GM12878 (cell line): ENCODE results near the gene FAM162B. TPM values are rescaled to one million over a fixed set of nuclear protein-coding genes. Genes with fewer than 3 reads are reported as not detected.

ENCODE experiments used
- ATAC-seq: fragments of 200-7000 bp; cut with Tn5 transposase; 3 replicates; pipeline ENCODE4 v1.9.1; 2020; ENCODE audit warnings: mild to moderate bottlenecking, moderate library complexity
- BruUV-seq: library from RNA; stranded (reverse); fragments of 400-500 nt; replicated peaks from 2 replicates; lab custom pipeline; 2021; lab: Mats Ljungman, UMichigan
- CTCF ChIA-PET: fragments of 300-600 bp; sonication (Branson Sonifier 250); formaldehyde crosslinking; extraction: SDS; loops from one replicate; lab custom pipeline; 2021; ENCODE audit warnings: inconsistent platforms; lab: Yijun Ruan, JAX
- POLR2A ChIA-PET: fragments of 350-600 bp; formaldehyde crosslinking; extraction: SDS; loops from one replicate; lab custom pipeline; 2021; ENCODE audit warnings: inconsistent platforms; lab: Charles Lee
- RAD21 ChIA-PET: fragments of 300-600 bp; sonication (Branson Sonifier 250); formaldehyde crosslinking; loops from one replicate; lab custom pipeline; 2023; ENCODE audit warnings: antibody characterized with exemption; ENCODE audit not compliant: unreplicated experiment; lab: Charles Lee
- SMC1A ChIA-PET: fragments of 300-600 bp; sonication (Branson Sonifier 250); formaldehyde crosslinking; loops from one replicate; lab custom pipeline; 2023; ENCODE audit not compliant: unreplicated experiment, uncharacterized antibody; lab: Charles Lee
- DNase-seq: peaks from one replicate; pipeline ENCODE4 v3.0.0-alpha.2; 2011; ENCODE audit warnings: low read depth, low spot score
- FAIRE-seq: peaks from 3 replicates; lab custom pipeline; 2011; peaks lifted over from hg19 to GRCh38; lab: Jason Lieb, UNC
- H2AFZ ChIP-seq: 2 replicates; pipeline ENCODE4 v1.6.0; 2011; ENCODE audit warnings: low read depth, low read length, control low read depth; ENCODE audit not compliant: control insufficient read depth
- H3K27ac ChIP-seq: 2 replicates; pipeline ENCODE4 v1.5.1; 2011; ENCODE audit warnings: control low read depth; ENCODE audit not compliant: control insufficient read depth, insufficient read depth
- H3K27me3 ChIP-seq, 2 experiments: replicated peaks in 1 of 2; 2 replicates each; pipeline versions ENCODE4 v1.6.0 to v1.6.1; 2011; ENCODE audit warnings: low read length in 1 of 2; ENCODE audit not compliant: control insufficient read depth in 2 of 2, insufficient read depth in 2 of 2
- H3K36me3 ChIP-seq, 2 experiments: 2 replicates each; pipeline ENCODE4 v1.5.1; 2011; ENCODE audit warnings: low read length in 1 of 2; ENCODE audit not compliant: control insufficient read depth in 2 of 2, insufficient read depth in 2 of 2
- H3K4me1 ChIP-seq: 2 replicates; pipeline ENCODE4 v1.6.1; 2011; ENCODE audit warnings: mild to moderate bottlenecking, low read length, moderate library complexity, mixed read lengths; ENCODE audit not compliant: control insufficient read depth, insufficient read depth
- H3K4me2 ChIP-seq: 2 replicates; pipeline ENCODE4 v1.6.0; 2011; ENCODE audit warnings: control low read depth; ENCODE audit not compliant: control insufficient read depth, insufficient read depth
- H3K4me3 ChIP-seq: fragments of 200-600 bp; sonication (generic); 2 replicates; pipeline ENCODE4 v1.5.1; 2016
- H3K79me2 ChIP-seq: 2 replicates; pipeline ENCODE4 v1.6.0; 2011; ENCODE audit warnings: low read length; ENCODE audit not compliant: control insufficient read depth, insufficient read depth
- H3K9ac ChIP-seq: 2 replicates; pipeline ENCODE4 v1.8.0; 2011; ENCODE audit warnings: low read length, control low read depth, mixed read lengths; ENCODE audit not compliant: control insufficient read depth, insufficient read depth
- H3K9me3 ChIP-seq: replicated peaks from 3 replicates; pipeline ENCODE4 v1.5.1; 2011; ENCODE audit warnings: mild to moderate bottlenecking, low read length; ENCODE audit not compliant: control insufficient read depth, insufficient read depth
- H4K20me1 ChIP-seq: 2 replicates; pipeline ENCODE4 v1.6.0; 2011; ENCODE audit not compliant: control insufficient read depth, insufficient read depth
- CEBPB ChIP-seq, 2 experiments: fragments of 150-350 bp in 1 of 2; IDR thresholded peaks; 2 replicates each; pipeline ENCODE4 v1.6.1; 2012 to 2014; ENCODE audit warnings: low read depth in 2 of 2, low read length in 2 of 2, borderline replicate concordance in 1 of 2, inconsistent platforms in 1 of 2
- CHD1 ChIP-seq: IDR thresholded peaks from 2 replicates; pipeline ENCODE4 v1.6.1; 2012; ENCODE audit warnings: low read depth, low read length, improper control_type of control experiment
- ESRRA ChIP-seq: IDR thresholded peaks from 2 replicates; pipeline ENCODE4 v1.6.1; 2012; ENCODE audit warnings: mild to moderate bottlenecking, low read length, improper control_type of control experiment
- GATAD2B ChIP-seq: fragments of 450-650 bp; conservative IDR thresholded peaks from 2 replicates; pipeline ENCODE4 v1.6.1; 2017; ENCODE audit warnings: low read depth, mild to moderate bottlenecking, moderate library complexity
- HSF1 ChIP-seq: fragments of 150-350 bp; IDR thresholded peaks from 2 replicates; pipeline ENCODE4 v1.6.1; 2014; ENCODE audit warnings: mild to moderate bottlenecking, low read depth, low read length
- MTA2 ChIP-seq: fragments of 450-650 bp; IDR thresholded peaks from 2 replicates; pipeline ENCODE4 v1.6.1; 2016; ENCODE audit warnings: low read depth, mild to moderate bottlenecking, moderate library complexity
- MYB ChIP-seq: fragments of 150-350 bp; IDR thresholded peaks from 2 replicates; pipeline ENCODE4 v1.6.1; 2014; ENCODE audit warnings: mild to moderate bottlenecking, low read depth, low read length, borderline replicate concordance
- MYC ChIP-seq: IDR thresholded peaks from 2 replicates; pipeline ENCODE4 v1.6.1; 2011; ENCODE audit warnings: mild to moderate bottlenecking, low read length, moderate library complexity, inconsistent platforms; ENCODE audit not compliant: insufficient read depth, insufficient replicate concordance, insufficient read length, severe bottlenecking
- NRF1 ChIP-seq: conservative IDR thresholded peaks from 2 replicates; pipeline ENCODE4 v1.6.1; 2011; ENCODE audit warnings: mild to moderate bottlenecking, low read depth, low read length, improper control_type of control experiment
- POLR2A ChIP-seq: IDR thresholded peaks from 2 replicates; pipeline ENCODE4 v1.6.1; 2011; ENCODE audit warnings: low read depth, mild to moderate bottlenecking, low read length
- SMAD1 ChIP-seq: fragments of 450-650 bp; IDR thresholded peaks from 2 replicates; pipeline ENCODE4 v1.6.1; 2018; ENCODE audit warnings: mild to moderate bottlenecking, low read depth; ENCODE audit not compliant: partially characterized antibody
- SREBF2 ChIP-seq: IDR thresholded peaks from 2 replicates; pipeline ENCODE4 v1.6.1; 2012; ENCODE audit warnings: mild to moderate bottlenecking, low read length
- SUZ12 ChIP-seq: fragments of 200-600 bp; sonication (generic); IDR thresholded peaks from one replicate; pipeline ENCODE4 v1.6.1; 2018; ENCODE audit warnings: antibody characterized with exemption, mild to moderate bottlenecking; ENCODE audit not compliant: unreplicated experiment
- TCF3 ChIP-seq: IDR thresholded peaks from 2 replicates; pipeline ENCODE4 v1.6.1; 2012; ENCODE audit warnings: low read depth, mild to moderate bottlenecking, low read length, borderline replicate concordance; ENCODE audit not compliant: insufficient read depth
- TCF7 ChIP-seq: IDR thresholded peaks from 2 replicates; pipeline ENCODE4 v1.6.1; 2014; ENCODE audit warnings: antibody characterized with exemption, borderline replicate concordance
- YBX1 ChIP-seq: fragments of 450-650 bp; IDR thresholded peaks from 2 replicates; pipeline ENCODE4 v1.6.1; 2016; ENCODE audit warnings: antibody characterized with exemption
- ZNF274 ChIP-seq: IDR thresholded peaks from one replicate; pipeline ENCODE4 v1.8.0; 2011; ENCODE audit not compliant: insufficient read length, insufficient read depth
- ZZZ3 ChIP-seq: IDR thresholded peaks from 2 replicates; pipeline ENCODE4 v1.6.1; 2011; ENCODE audit warnings: low read depth; ENCODE audit not compliant: control insufficient read depth, insufficient read length
- WGBS: methylation state at CpG from one replicate; pipeline ENCODE4 v1.1.6; 2016; ENCODE audit warnings: low lambda C conversion rate; ENCODE audit not compliant: insufficient replicate concordance, insufficient coverage; ENCODE audit errors: missing lambda C conversion rate; 5-methylcytosine and 5-hydroxymethylcytosine counted together
- in situ Hi-C: fragments of 300-500 bp; cut with MboI; formaldehyde crosslinking; loops from 9 replicates; pipeline ENCODE4 v1.14.3; 2018; ENCODE audit warnings: mixed read lengths
- intact Hi-C: fragments of 100-400 bp; cut with micrococcal nuclease; formaldehyde crosslinking; loops from one replicate; pipeline ENCODE4 v1.14.2; 2022; ENCODE audit not compliant: unreplicated experiment
- polyA plus RNA-seq, 11 experiments: library from polyadenylated mRNA; depleted of rRNA in 4 of 11; unstranded in 6 of 11; stranded (reverse) in 5 of 11; fragments of >200 nt; fragmentation: Nextera tagmentation in 4 of 11; fragmentation: Illumina TruSeq in 1 of 11; extraction: Ambion mirVana in 4 of 11; extraction: Trizol in 1 of 11; gene quantifications; 1 replicate in 1 of 11; 2 replicates in 10 of 11; pipeline versions ENCODE4 v1.2.1 to v1.2.3, GENCODE V29; 2011 to 2016; ENCODE audit warnings: inconsistent platforms in 2 of 11, missing spikeins in 2 of 11, low read depth in 1 of 11
- total RNA-seq, 4 experiments: library from RNA; depleted of rRNA in 3 of 4; stranded (reverse); fragments of >200 nt in 3 of 4; fragmentation: Illumina TruSeq in 1 of 4; extraction: Trizol in 1 of 4; gene quantifications; 2 replicates each; pipeline versions ENCODE4 v1.2.1 to v1.2.3, GENCODE V29; 2013 to 2021
- TF ChIP-seq, protein P1 (sequence below): fragments of 450-650 bp; IDR thresholded peaks from 2 replicates; pipeline ENCODE4 v1.6.1; 2017; ENCODE audit warnings: borderline replicate concordance

Gene FAM162B
- total and polyA plus RNA-seq, 10 of the 15 experiments (the other 5 are each of a cell fraction or from before 2014, with no cell fraction given), result not detected

GRCh38 chr6:116812051-116812650 lies 46.6 kb upstream of the FAM162B start:
- Histone ChIP-seq H3K4me2 (no peak overlapping the region), H3K4me1 (no peaks in the 10 kb centered on the region), H3K79me2 (no peaks in the 10 kb centered on the region), H2AFZ (no peak overlapping the region), H3K9me3 (no peaks in the 10 kb centered on the region), H3K27me3 (no peaks in the 10 kb centered on the region), H3K9ac (no peak overlapping the region), H3K27ac (no peak overlapping the region), H3K4me3 (no peak overlapping the region), H4K20me1 (no peaks in the 10 kb centered on the region), H3K36me3 (no peaks in the 10 kb centered on the region)
- 15% methylated on average over 2 of the region's 2 CpGs for WGBS
- RAD21 ChIA-PET, result no interaction called here
- FAIRE-seq (no peak), ATAC-seq (no peak), DNase-seq (no peak)
- intact Hi-C loops (no loop called here), in situ Hi-C loops (no loop called here)
- SMC1A ChIA-PET, result no interaction called here
- POLR2A ChIA-PET, result no interaction called here
- no TSS peak for BruUV-seq
- TF ChIP-seq CHD1 (no peak), MYB (no peak), NRF1 (no peak), ESRRA (no peak), TCF3 (no peak), MYC (no peak), SUZ12 (no peak), GATAD2B (no peak), ZZZ3 (no peak), HSF1 (no peak), SREBF2 (no peak), POLR2A (no peak), MTA2 (no peak), TCF7 (no peak), SMAD1 (no peak), CEBPB (IDR thresholded peaks at IDR 0.05; ENCODE audit: borderline replicate concordance in 1 of 2, low read depth in 2 of 2, low read length in 2 of 2) (no peak), ZNF274 (no peak), YBX1 (no peak)
- TF ChIP-seq, protein P1, sequence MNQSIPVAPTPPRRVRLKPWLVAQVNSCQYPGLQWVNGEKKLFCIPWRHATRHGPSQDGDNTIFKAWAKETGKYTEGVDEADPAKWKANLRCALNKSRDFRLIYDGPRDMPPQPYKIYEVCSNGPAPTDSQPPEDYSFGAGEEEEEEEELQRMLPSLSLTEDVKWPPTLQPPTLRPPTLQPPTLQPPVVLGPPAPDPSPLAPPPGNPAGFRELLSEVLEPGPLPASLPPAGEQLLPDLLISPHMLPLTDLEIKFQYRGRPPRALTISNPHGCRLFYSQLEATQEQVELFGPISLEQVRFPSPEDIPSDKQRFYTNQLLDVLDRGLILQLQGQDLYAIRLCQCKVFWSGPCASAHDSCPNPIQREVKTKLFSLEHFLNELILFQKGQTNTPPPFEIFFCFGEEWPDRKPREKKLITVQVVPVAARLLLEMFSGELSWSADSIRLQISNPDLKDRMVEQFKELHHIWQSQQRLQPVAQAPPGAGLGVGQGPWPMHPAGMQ, result no peak
- CTCF ChIA-PET, result no interaction called here
